HG02970 (cell line): Measurements from ENCODE around the gene TMX3.

Experiments
- ATAC-seq: cut with Tn5 transposase; IDR thresholded peaks from one replicate; pipeline ENCODE4 v1.9.1; 2021; ENCODE audit warnings: mild to moderate bottlenecking, moderate library complexity, moderate number of reproducible peaks; ENCODE audit not compliant: unreplicated experiment, low FRiP score

The TMX3 gene, protein sequence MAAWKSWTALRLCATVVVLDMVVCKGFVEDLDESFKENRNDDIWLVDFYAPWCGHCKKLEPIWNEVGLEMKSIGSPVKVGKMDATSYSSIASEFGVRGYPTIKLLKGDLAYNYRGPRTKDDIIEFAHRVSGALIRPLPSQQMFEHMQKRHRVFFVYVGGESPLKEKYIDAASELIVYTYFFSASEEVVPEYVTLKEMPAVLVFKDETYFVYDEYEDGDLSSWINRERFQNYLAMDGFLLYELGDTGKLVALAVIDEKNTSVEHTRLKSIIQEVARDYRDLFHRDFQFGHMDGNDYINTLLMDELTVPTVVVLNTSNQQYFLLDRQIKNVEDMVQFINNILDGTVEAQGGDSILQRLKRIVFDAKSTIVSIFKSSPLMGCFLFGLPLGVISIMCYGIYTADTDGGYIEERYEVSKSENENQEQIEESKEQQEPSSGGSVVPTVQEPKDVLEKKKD

DNA sequence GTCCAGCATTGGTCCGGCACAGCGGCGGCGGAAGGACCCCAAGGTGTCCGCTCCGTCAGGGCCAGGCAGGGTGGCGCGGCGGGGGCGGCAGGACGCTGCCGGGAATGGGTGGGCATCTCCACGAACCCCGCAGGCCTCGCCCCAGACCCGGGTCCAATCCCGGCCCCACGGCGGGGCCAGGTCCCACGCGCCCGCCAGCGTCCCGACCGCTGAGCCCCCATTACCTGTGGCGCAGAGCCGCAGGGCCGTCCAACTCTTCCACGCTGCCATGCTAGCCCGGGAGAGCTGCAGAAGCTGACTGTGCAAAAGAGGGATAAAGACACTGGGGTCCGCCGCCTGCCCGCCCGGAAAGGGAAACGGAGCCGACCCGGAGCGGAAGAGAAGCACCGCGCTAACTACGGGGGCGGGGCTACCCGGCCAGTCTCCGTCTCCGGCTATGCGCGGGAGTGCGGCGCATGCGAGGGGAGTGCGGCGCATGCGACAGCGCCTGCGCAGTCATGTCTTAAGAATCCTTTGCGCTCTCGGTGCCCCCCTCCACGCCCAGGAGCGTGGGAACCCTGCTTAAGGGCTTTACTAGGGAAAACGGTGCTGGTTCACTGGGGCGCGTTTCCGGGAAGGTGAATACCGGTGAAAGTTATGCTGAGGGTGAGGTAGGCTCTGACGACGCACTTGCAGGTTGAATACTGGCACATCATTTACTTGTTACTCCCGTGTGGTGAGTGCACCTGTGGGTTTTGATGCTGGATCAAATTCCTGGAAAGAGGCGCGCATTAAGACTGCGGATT lies at the start of gene TMX3:
Gene TMX3, minus strand, starts transcription at position 397 of the 785 bp plus-strand sequence. Its CDS starts 127 bp downstream, at position 270.
- ATAC-seq = peak; percentile 99

GRCh38 chr18:68764016-68764415 lies 49.1 kb upstream of the TMX3 start:
- no peak for ATAC-seq

- ATAC-seq = no peak
Measured at GRCh38 chr18:68763083-68763482, 48.2 kb upstream of the TMX3 start.

GRCh38 chr18:68759308-68759707 lies 44.4 kb upstream of the TMX3 start:
- no peak for ATAC-seq

DNA sequence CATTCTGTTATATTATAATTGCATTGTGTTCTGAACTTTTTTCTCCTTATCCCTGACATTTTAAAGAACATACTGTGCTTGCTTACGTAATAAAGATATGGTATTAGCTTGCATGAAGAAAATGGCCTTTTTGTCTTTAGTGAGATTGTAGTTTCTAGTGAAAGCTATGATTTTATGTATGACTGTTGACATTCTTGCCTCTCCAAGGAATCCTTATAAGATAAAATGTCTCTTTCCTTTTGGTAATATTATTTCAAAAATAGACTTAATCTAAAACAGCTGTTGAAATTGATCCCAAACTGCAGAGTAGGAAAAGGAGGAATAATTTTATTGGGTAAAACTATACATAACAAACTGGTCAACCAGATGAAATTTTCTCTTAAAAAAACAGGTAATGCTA lies 42.2 kb upstream of the TMX3 start:
- ATAC-seq = no peak

- ATAC-seq = no peak
Measured at GRCh38 chr18:68742206-68742605, 27.3 kb upstream of the TMX3 start.

- ATAC-seq = no peak
Measured at GRCh38 chr18:68740966-68741365, 26.1 kb upstream of the TMX3 start.

DNA sequence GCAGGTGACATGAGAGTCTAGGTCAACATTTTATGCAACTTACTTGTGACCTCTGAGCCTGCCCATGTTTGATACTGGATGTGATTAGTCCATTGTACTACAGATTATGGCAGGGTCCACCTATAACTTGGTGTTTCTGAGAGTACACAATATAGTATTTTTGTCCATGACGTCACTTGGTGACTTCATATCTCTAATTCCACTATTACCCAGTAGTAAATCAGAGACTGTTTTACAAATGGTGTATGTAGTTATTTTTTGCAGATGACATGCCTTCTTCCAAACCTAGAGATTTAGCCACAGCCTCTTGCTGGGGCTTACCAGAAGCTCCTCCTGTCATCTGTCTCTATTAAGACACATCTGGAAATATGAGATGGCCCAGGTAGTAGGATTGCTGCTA lies 24.6 kb upstream of the TMX3 start:
- no peak for ATAC-seq

- no peak for ATAC-seq
Measured at GRCh38 chr18:68738564-68738963, 23.7 kb upstream of the TMX3 start.

GRCh38 chr18:68735483-68736343 lies 20.8 kb upstream of the TMX3 start:
- no peak for ATAC-seq

DNA sequence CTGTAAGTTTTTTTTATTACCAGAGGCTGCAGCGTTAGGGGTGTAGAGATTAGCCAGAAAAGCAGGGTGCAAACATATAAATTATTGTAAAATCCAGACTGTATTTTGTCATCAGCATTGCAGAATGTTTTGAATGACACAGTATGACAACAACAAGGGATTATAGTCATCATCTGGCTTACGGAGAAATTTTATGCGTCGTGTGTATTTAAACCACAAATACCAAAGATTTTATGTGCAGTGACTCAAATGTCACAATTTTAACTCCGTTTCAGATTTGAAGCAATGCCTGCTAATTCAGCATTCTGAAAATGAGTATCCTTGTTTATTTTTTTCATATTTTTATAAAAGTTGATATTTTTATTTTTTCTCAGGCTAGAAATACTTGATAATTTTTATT lies 19.4 kb upstream of the TMX3 start:
- no peak for ATAC-seq

- no peak for ATAC-seq
Measured at GRCh38 chr18:68733707-68734106, 18.8 kb upstream of the TMX3 start.

DNA sequence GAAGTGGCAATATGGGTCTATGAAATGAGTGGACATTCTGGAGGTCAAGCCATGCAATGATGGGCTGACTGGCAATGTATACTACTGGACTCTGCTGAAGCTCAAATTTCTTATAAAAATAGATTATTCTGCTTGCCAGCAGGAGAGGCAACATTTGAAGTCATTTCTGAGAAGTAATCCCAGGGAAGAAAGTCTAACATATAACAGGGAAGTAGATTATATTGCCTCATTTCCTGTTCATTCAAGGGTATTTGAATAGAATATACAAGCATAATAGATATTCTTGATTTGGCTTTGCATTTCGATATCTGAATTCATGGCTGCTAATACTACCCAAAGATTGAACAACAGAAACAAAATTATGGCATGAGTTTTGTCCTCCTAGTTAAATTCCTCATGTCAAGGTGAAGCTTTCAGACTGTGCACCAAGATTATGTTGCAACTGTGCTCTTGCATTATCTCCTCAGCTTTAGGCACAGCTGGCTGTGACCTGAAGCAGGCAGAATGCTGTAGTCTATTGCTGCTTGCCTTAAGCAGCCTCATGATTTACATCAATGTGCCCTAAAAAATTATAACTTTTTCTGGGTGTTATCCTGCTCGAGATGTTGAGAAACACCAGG lies 13.3 kb upstream of the TMX3 start:
- ATAC-seq = no peak

GRCh38 chr18:68727506-68727905 lies 12.6 kb upstream of the TMX3 start:
- ATAC-seq = no peak

- ATAC-seq = no peak
Measured at GRCh38 chr18:68725346-68725745, 10.4 kb upstream of the TMX3 start.

DNA sequence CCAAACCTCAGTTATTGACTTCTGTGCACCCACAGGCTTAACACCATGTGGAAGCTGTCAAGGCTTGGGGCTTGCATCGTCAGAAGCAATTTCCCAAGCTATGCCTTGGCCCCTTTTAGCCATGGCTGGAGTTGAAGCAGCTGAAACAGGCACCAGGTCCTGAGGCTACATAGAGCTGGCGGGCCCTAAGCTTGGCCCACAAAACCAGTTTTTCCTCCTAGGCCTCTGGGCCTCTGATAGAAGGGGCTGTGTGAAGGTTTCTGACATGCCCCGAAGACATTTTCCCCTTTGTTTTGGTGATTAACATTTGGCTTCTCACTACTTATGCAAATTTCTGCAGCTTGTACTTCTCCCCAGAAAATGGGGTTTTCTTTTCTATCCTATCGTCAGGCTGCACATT lies 9.1 kb upstream of the TMX3 start:
- ATAC-seq = no peak

GRCh38 chr18:68723539-68723938 lies 8.6 kb upstream of the TMX3 start:
- no peak for ATAC-seq

GRCh38 chr18:68722821-68723220 lies 7.9 kb upstream of the TMX3 start:
- ATAC-seq = no peak

- ATAC-seq = peak; percentile 80
Measured at GRCh38 chr18:68721681-68722583, 7.0 kb upstream of the TMX3 start.
